NCI-H2081 (cell line): ENCODE results near the gene PIP4K2A.
"Not testable (repeated sequence)": the region's sequence is repeated elsewhere in the genome, so short reads cannot be mapped to it uniquely, and the experiment has no call there.

Experiments used
- DNase-seq, 2 experiments: peaks; one replicate each; lab custom pipeline; 2025; lab: John Stamatoyannopoulos, UW

Gene PIP4K2A

GRCh38 chr10:22719406-22720042, 5.1 kb upstream of the PIP4K2A start:
- no peak for DNase-seq

GRCh38 chr10:22718659-22719058, 4.3 kb upstream of the PIP4K2A start:
- not testable (repeated sequence) for DNase-seq

DNA sequence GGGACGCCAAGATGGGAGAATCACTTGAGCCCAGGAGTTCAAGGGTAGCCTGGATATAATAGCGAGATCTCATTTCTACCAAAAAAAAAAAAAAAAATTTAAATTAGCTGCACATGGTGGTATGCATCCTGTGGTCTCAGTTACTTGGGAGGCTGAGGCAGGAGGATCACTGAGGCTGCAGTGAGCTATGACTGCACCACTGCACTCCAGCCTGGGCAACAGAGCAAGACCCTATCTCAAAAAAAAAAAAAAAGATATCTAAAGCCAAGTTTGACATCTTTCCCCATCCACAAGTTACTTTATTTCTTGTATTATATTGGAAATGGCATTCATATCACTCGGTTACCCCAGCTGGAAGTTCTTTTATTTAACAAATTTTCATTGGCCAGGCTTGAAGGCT, 3.4 kb upstream of the PIP4K2A start:
- DNase-seq: no peak

DNA sequence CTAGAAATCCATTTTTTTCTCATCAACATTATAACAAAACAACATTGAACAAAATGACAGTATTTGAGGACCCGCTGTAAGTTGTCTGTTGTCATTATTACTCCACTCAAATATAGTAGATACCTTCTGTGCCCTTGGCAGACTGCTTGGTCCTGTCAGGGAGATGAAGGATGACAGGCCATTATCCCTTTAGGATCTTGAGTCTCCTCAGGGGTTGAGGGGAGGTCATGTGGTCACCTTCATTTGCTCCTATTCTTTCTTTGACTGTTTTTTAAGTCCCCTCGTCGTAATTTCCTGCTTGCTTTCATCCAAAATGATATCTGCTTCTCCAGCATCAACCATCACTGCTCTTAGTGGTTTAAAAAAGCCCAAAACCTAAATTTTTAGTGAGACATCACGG, 2.6 kb upstream of the PIP4K2A start:
- DNase-seq: no peak

- no peak for DNase-seq
Observed at GRCh38 chr10:22715290-22715625, 880 bp upstream of the PIP4K2A start.

- no peak for DNase-seq
Observed at GRCh38 chr10:22713853-22714478, 412 bp downstream of the PIP4K2A start.

GRCh38 chr10:22712956-22713852, 1.2 kb downstream of the PIP4K2A start:
- no peak for DNase-seq

DNA sequence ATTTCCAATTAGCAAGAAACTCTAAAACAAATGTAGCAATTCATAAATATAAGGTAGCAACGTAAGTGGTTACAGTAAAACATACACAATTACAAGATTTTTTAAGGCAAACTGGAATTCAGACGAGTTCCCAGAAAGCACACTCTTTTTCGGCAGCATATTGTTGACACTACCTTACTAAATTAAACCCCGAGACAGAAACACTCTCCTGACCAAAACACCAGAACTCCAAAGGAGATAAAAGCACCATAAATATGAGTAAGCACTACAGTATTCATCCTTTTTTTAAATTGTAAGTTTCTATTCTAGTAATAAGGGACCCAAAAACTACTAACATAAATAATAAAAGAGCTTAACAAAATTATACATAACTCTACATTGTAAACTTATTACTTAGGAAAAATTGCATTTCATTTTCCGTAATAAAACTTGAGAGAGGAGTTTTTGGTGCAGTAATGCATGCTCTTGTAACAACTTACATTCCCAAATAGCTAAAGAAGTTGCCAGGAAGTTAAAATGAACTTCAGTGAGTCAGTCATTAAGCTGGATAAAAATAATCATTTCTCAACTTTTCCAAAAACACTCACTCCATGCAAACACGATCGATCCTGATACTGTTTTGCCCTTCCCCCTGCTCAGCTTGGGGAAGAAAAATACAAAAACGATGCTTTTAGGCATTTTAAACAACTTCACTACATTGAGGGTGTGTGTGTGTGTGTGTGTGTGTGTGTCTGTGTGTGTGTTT, 2.0 kb downstream of the PIP4K2A start:
- DNase-seq: no peak

DNA sequence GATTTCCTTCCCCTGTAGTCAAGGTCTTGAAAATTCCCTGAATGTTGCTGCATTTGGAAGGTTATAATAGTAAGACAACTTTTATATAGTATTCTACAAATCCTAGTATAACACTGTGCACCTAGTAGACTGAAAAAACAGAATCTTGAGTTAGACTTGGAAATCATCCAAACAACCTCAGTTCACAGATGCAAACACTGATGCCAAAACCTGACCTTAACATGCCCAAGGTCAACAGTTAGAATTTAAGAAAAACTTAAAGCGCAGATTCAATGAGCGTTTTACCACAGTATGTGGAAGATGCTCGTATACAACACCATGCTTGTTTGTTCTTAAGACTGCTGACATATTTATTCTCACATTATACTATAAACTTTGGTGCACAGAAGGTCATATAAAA, 3.0 kb downstream of the PIP4K2A start:
- DNase-seq: no peak

DNA sequence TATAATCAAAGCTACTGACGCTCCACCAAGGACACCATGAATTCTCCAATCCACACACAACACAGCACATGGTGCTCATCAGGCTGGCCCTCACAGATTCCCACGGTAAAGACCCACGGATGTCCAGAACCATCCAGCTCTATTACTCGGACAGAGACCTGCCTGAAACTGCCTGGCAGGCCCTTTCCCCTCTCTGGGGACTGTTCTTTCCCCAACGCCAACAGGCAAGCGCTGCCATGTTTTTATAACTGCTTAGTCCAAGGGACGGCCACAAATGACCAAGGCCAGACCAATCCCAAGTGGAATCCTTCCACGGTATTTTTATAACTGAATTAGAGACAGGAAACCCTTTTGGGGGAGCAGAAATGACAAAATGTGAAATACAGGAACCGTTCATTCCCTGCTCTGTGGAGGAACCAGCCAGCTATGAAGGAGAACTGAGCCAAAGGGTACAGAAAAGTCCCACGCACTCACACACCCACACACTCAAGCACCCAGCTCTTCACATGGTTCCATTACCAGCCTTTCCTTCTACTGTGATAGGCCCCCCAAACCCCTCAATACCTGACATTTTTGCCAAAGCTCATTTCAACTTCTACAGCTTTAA, 4.1 kb downstream of the PIP4K2A start:
- DNase-seq: no peak

GRCh38 chr10:22708772-22709171, 5.6 kb downstream of the PIP4K2A start:
- DNase-seq: no peak

GRCh38 chr10:22705527-22705926, 8.9 kb downstream of the PIP4K2A start:
- DNase-seq: no peak

GRCh38 chr10:22704942-22705341, 9.4 kb downstream of the PIP4K2A start:
- no peak for DNase-seq

GRCh38 chr10:22704471-22704911, 9.9 kb downstream of the PIP4K2A start:
- DNase-seq: no peak

DNA sequence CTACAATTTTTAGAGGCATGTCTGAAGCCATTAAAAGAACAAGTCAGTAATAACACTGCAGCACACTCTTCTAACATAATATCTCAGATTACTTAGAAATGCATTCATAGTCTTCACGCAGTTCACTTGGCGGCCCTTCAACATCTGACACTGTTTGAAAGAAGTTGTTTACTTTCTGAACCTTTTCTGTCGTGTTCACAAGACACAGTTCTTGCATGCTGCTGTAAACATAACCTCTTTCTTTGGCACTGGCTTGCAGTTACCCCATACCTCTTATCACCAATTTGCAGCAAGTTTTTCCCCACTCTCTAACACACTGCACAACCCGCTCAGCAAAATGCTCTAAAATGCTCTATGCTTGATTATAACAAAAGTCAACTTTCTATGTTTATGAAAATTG, 12.0 kb downstream of the PIP4K2A start:
- DNase-seq: no peak

DNA sequence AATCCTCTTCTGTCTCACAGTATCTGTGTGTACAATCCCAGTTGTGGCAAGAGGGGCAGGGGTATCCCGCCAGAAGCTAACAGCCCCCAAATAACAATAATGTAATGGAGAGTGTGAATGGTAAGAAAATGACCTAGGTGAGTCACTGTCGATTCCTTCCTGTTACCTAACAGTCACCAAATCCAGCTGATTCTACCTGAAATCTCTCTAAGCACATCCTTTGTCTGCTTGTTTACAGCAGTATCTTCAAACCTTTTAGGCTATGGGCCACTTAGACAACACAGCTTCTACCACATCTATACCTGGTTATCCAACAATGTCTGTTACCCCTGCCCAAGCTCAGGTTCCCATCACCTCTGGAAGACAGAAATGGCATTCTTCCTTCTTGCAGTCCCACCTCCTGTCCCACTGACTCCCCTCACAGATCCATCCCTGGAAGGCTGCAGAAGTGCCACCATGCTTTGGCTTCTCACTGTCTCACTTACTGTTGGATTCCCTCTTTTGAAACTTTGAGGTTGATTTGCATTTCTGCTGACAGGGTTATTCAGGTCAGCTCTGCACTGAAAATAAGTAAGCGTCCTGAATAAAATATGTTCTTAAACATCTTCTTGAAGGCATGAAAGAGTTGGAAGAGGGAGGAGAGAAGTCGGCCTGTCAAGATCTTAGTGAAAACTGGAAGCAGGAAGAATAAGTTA, 13.1 kb downstream of the PIP4K2A start:
- no peak for DNase-seq

DNA sequence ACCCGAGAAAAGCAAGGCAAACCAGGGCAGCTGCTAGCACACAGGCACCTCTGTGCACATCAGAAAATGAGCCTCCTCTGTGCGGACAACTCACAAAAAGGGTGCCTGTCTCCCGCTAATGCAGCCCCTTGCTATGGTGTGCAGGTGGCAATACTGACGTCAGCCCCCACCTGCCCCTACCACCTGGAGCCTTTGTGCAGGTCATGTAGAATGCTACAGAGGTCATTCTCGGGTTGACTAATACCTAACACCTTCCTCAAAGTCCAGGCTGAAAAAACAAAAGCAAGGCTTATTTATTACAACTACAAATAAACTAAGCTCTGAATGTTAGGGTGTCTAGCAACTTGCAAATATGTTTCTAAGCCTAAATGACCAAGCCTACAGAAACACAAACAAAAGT, 13.9 kb downstream of the PIP4K2A start:
- DNase-seq: no peak

DNA sequence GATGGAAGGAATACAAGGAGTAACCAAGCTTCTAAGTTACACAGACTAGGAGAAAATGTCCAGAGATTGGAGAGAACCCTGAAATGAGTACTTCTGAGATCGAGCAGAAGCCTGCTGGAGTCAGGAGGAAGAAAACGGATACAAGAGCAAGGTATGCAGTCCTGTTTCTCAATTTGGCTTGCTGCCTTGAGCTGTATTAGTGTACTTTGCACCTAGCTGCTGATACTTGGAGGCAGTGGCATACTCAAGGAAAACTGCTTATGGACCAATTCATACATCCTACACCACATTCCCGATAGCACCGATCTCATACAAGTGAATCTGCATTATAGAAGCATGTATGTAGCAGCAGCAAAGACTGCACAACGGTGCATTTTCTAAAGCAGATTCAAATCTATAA, 14.4 kb downstream of the PIP4K2A start:
- DNase-seq: no peak

DNA sequence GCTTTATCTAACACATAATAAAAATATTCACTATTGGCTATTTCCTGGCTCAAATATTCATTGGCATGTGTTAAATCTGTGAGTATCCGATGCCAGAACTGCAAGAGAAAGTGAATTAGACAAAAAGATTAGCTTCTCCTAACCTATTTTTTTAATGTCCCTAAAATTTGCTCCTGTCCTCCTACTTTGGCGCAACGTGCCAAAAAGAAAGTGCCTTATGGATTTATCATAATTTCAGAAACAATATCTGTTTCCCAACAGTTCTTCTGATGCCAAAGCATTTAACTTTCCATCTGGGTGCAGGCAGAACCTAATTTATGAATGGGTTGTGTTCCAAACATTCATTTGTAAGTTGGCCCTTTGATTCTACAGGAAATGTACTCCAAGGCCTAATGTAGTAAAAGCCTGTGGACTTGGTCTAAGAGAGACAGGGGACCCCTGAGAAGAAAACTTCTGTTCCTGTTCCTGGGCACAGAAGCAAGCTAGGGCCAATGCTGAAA, 15.4 kb downstream of the PIP4K2A start:
- no peak for DNase-seq

GRCh38 chr10:22697800-22698199, 16.6 kb downstream of the PIP4K2A start:
- no peak for DNase-seq

- no peak for DNase-seq
Observed at GRCh38 chr10:22697101-22697500, 17.3 kb downstream of the PIP4K2A start.
